Activated CD8-positive, alpha-beta memory T cell treated with anti-CD3 and anti-CD28 coated beads, Interleukin-2, amount 50 U/mL, for 24 hours (primary cell): ENCODE data around the gene DET1.
"Not testable (repeated sequence)": the region's sequence is repeated elsewhere in the genome, so short reads cannot be mapped to it uniquely, and the experiment has no call there.

Experiments
- DNase-seq: peaks from one replicate; pipeline ENCODE4 v3.0.0-alpha.2; 2020; ENCODE audit errors: extremely low read depth

DET1 gene

GRCh38 chr15:88540350-88540749 is 6.1 kb downstream of the DET1 start:
- not testable (repeated sequence) for DNase-seq

DNA sequence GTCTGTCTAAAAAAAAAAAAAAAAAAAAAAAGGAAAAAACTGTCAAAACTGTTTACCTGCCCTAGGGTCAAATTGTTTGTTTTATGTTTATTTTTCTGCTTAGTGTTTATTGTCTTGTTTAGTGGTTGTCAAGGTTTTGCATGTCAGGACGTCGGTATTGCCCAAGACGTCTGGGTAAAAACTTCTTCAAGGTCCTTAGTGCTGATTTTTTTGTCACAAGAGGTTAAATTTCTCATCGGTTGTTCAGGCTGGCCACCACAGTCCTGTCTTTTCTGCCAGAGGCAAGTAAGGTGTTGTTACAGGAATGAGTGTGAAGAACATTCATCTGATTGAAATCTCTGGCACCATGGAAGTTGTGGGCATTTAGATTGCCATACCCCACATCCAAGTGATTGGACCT is 7.0 kb downstream of the DET1 start:
- no peak for DNase-seq

GRCh38 chr15:88538972-88539371 is 7.5 kb downstream of the DET1 start:
- DNase-seq: no peak

GRCh38 chr15:88537591-88538317 is 8.7 kb downstream of the DET1 start:
- no peak for DNase-seq

GRCh38 chr15:88535607-88536313 is 10.7 kb downstream of the DET1 start:
- no peak for DNase-seq

GRCh38 chr15:88535100-88535499 is 11.4 kb downstream of the DET1 start:
- no peak for DNase-seq

- DNase-seq: no peak
Measured at GRCh38 chr15:88533376-88533775, 13.1 kb downstream of the DET1 start.

DNA sequence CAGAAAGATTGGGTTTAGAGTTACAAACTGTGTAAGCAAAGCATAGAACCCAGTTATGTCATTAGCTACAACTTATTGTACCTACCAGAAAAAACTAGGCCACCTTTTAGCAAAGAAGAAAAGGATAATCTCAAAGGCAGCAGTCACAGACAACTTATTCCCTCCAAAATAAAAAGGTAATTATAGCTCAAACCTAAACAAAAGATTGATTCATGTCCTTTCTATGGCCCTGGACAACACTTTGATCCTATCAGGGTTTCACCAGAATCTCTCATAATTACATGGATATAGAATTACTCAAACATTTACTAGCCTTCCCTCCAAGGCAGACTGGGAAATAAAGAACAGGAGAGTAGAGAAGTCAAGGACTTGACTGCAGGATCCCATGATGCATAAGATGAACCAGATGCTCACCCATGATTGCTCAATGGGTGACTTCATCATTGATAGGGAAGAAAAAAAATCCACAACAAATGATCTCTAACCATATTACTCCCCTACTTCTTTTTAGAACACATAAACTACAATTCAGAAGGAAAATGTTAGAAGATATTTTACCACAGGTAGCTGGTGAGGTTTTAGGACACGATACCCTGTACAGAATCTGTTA is 17.4 kb downstream of the DET1 start:
- no peak for DNase-seq

- no peak for DNase-seq
Measured at GRCh38 chr15:88526247-88526879, 20.1 kb downstream of the DET1 start.

GRCh38 chr15:88525418-88525817 is 21.1 kb downstream of the DET1 start:
- DNase-seq: no peak

- not testable (repeated sequence) for DNase-seq
Measured at GRCh38 chr15:88524094-88524493, 22.4 kb downstream of the DET1 start.

DNA sequence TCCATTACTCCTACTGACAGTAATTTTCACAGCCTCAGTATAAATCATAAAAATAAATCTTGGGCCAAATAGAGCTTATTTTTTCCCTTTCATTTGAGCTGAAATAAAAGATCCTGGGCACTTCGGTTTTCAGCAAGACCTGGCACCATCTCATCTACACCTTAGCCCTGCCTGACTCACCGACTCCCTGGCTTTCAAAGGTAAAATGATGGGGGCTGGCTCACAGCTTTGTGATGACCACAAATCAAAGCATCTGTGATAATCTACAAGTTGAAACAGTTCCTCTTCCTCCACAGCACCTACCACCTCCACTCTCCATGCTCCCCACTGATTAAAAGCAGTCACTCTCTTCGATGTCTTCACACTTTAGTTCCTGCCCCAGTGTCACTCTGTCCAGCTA is 27.6 kb downstream of the DET1 start:
- no peak for DNase-seq

DNA sequence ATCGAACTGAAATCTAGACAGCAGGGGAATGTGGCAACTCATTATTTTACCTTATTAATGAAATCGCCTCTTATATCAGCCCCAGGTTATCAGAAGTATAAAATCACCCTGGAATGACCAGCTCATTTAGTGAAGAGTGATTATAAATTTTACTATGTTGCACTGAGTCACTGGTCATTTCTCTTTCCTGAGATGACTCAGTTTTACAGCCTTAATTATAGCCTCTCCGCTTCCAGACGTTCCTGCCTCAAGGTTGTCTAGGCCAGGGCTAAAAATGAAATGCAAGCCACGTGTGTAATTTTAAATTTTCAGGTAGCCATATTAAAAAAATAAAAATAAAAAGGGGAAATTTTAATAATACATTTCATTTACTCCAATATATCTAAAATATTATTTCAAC is 33.3 kb downstream of the DET1 start:
- no peak for DNase-seq

DNA sequence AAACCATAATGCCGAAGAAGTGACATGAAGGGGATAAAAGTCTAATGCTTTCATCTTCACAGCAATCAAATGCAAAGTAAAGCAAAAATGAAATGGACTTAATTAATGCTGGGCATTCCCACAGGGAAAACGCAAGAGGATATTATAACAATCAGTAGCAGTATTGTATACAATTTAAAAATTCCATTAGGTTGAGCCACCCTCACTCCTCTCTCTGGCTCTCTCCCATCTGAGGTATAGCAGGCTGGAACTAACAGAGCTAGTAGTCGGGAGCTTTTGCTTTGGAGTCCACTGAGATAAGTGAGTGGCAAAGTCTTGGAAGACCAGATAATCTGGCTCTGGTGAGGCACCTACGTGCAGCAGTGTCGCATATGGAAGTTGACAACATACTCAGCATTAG is 33.9 kb downstream of the DET1 start:
- DNase-seq: no peak

DNA sequence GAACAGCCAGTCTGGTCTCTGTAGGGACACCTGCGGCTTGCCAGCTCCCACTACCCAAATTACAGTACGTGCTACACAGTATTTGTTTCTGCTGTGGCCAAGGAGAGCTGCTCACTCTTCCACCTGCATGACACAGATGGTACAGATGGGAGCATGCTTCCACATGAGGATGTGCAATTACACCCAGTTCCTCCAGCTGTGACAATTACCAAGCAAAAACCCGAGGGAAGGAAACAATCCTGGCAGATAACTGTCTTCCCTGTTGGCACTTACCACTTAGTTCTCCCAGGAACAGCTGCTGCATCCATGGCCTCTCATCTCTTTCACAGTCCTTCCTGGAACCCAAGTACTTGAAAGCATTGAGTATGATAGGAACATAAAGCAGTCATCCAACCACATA is 34.4 kb downstream of the DET1 start:
- DNase-seq: no peak

GRCh38 chr15:88511161-88511560 is 35.3 kb downstream of the DET1 start:
- DNase-seq: no peak

GRCh38 chr15:88509964-88510363 is 36.5 kb downstream of the DET1 start:
- DNase-seq: no peak

GRCh38 chr15:88509321-88509720 is 37.2 kb downstream of the DET1 start:
- DNase-seq: no peak

DNA sequence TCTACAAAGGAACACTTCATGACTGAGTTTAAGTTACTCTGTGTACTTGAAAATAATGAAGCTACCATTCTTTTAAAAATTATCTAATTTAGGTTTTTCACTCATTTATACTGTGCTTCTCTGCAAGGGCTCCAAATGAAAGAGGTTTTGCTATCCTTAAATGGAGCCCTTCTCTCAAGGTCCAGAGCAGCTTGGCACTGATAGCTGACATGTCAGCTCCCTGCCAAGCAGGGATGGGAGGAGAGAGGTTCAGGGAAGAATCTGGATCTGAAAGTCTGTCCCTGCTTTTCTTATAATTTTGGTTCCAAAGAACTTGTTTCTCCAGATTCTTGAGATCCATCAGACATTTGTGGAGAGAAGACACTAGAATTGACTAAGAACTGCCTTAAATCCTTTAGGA is 39.9 kb downstream of the DET1 start:
- DNase-seq: no peak

DNA sequence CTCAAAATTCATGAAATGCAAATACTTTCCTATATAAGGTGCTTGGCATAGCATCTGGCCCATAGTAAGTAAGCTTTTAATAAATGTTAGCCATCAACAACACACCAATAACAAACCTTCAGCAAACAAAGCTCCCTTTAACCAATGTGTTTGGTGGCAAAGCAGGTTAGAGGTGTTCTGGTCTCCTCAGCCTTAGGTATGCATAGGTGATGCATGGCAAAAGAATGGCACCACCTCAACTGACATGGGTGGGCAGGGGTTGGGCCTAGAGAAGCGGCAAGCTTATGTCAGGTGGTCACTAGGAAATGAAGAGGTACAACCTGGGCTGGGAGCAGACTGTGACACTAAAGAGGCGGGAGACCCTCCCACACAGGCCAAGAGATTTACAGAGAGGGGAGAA is 40.8 kb downstream of the DET1 start:
- DNase-seq: no peak

- DNase-seq: no peak
Measured at GRCh38 chr15:88504445-88504844, 42.0 kb downstream of the DET1 start.

GRCh38 chr15:88498996-88499395 is 47.5 kb downstream of the DET1 start:
- DNase-seq: no peak
